ENCODE measurements around the gene NRXN3.
A peak's percentile ranks its signal among the peaks of the same experiment; 100 is the strongest.

Gene NRXN3

DNA sequence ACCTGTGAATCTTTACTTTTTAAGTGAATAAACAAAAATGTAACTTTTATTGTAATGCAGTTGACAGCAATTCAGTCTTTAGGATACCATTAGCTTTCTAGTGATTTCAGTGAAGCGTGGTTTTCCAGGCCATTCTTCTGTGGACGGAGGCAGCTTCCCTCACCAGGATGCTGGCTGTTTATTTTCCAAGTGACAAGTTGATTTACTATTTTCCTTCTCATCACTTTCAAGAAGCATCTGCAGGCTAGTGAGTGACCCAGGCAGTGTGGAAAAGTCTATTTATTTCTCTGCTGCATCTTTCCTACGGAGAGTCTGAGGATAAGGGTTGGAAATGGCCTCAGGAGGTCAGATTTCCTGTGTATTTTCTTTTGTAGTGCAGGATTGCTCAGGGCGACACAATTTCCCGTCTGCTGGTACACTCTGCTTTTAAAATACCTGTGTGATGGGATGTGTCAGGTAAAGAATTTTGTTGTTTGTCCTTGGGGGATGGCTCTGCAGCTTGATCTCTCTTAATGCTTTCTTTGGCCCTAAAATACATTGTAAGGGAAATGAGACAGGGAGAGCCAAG is 467.8 kb downstream of the NRXN3 start:
- DNase-seq: no peak

GRCh38 chr14:78638926-78639325 is 468.8 kb downstream of the NRXN3 start:
- intact Hi-C loops (cut with DNase I): no loop called here
- DNase-seq: no peak

More for the DNA sequence above, 467.8 kb downstream of the NRXN3 start:
- intact Hi-C loops (cut with DNase I): no loop called here

DNA sequence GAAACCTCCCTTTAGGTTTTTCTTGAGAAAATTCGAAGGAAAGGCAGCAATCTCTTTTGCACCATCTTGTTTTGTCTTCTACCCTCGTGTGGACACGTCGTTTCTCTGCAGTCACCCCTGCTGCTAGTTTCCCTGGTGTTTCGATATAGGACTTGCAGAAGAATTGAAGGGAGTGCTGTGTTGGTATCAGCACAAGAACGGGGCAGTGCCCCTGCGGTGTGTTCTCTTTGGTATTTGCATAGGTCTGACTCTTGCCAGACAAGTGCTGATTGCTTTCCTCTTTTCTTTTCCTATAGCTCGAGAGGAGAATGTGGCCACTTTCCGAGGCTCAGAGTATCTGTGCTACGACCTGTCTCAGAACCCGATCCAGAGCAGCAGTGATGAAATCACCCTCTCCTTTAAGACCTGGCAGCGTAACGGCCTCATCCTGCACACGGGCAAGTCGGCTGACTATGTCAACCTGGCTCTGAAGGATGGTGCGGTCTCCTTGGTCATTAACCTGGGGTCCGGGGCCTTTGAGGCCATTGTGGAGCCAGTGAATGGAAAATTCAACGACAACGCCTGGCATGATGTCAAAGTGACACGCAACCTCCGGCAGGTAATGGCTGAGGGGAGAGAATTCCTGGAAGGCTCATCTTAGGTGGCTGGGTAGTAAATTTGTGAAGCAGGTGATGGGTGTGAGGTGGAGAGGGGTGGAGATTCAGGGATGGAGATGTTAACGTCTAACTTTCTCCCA is 474.8 kb downstream of the NRXN3 start:
- intact Hi-C loops (cut with DNase I): no loop called here
- DNase-seq: no peak

- intact Hi-C loops (cut with DNase I): no loop called here
- DNase-seq: no peak
Observed at GRCh38 chr14:78652727-78653126, 482.6 kb downstream of the NRXN3 start.

GRCh38 chr14:78653173-78653572 is 483.0 kb downstream of the NRXN3 start:
- intact Hi-C loops (cut with DNase I): no loop called here
- no peak for DNase-seq

GRCh38 chr14:78657451-78657850 is 487.3 kb downstream of the NRXN3 start:
- DNase-seq: no peak
- intact Hi-C loops (cut with DNase I): no loop called here

DNA sequence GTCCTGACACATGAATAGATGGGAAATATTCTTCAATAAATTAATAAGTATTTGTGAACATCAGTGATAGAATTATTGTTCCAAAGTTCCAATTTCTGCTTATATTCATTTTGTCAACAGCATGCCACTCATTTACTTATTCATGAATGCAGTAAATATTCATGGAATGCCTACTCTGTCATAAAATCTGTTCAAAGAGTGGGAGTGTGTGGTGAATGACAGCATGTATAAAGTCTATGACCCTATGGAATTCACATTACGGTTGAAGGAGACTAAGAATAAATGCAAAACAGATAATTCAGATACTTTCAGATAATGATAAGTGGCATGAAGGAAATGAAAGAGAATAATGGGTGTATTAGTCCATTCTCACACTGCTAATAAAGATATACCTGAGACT is 494.7 kb downstream of the NRXN3 start:
- intact Hi-C loops (cut with DNase I): no loop called here
- DNase-seq: no peak

DNA sequence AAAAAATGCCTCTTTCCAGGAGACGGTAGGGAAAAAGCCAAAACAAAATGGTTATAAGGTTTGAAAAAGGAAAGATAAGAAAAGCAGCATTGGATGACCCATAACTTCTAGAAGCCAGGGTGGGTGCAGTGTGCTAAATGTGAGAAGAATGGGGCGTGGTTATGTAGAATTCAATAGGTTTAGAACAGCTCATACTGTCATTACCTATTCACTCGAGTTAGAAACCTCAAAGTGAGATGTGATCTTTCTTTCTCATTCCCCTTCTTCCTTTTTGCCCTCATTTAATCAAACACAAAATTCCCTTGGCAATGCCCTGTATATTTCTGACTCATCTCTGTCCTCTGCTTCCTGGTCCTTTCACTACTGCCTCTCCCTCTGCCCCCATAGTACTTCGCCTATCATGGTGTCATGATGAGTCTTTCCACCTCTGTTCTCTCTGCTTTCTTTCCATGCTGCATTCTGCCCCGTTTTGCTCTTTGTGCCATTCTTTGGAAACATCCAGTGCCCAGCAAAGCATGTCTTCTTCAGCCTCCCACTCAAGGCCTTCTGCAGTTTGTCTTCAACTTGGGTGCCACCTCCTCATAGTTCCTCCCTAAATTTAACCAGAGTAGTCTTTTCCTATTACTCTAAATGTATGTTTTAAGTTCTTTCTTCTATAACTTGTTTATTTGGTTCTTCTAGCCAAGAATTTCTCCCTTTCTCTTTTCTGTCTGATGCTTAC is 496.3 kb downstream of the NRXN3 start:
- intact Hi-C loops (cut with DNase I): no loop called here
- peak in 3 of 42 donors; percentile 5 to 41 (median 10) for DNase-seq

GRCh38 chr14:78667141-78667540 is 497.0 kb downstream of the NRXN3 start:
- intact Hi-C loops (cut with DNase I): no loop called here

DNA sequence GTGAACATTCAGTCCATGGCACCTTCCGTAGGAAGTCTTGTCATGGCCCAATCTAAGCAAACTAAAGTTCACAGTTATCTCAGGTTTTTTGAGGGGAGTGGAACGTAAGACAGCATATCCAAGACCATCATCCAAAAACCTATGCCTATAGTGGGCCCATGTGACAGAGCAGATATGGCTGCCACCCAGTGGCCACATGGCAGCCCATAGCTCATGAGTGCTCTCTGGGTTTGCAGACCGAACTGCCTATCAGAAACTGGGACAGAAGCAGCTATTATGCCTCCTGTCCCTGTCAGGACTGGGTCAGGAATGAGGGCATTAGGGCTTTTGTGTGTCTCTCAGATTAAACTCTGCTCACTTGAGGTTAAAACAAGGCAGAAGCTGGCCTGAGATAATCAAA is 503.7 kb downstream of the NRXN3 start:
- DNase-seq: no peak
- intact Hi-C loops (cut with DNase I): no loop called here

More at GRCh38 chr14:78667141-78667540, 497.0 kb downstream of the NRXN3 start:
- no peak for DNase-seq

DNA sequence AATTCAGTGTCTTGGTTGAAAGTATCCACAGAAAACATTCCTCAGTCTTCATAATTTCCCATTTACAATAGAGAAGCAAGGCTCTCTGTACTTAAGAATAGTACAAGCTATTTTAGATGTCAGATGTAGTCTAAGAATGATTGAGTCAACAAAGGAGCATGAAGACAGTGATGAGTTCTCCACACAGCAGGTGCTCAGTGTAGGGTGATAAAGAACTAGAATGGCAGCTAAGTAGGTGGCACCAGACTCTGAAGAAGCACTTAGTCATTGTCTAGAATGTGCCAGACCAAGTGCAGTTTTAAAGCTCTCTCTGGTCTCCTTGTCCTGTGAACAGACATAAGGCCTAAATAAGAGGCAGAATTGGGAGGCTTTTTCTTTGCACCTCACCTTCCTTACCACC is 504.6 kb downstream of the NRXN3 start:
- DNase-seq: peak in 27 of 42 donors; percentile 6 to 83 (median 30)
- intact Hi-C loops (cut with DNase I): no loop called here

GRCh38 chr14:78683206-78683605 is 513.0 kb downstream of the NRXN3 start:
- DNase-seq: no peak
- intact Hi-C loops (cut with DNase I): no loop called here

DNA sequence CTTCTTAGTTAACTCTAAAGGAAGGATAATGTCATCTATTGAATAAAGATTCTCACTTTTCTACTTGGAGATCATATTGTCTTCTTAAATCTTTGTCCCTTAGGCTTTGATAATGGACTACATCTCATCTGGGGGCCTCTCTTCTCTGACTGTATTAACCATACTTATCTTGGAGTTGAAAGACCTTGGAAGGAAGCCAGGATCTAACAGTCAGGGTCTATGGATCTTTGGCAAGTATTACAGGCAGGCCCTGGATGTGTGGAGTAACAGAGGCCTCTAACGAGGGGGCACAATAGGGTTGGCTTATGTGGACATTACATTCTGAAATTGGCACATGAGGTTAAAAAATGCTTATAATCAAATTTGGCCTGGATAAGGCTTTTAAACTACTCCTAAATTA is 513.8 kb downstream of the NRXN3 start:
- intact Hi-C loops (cut with DNase I): no loop called here
- no peak for DNase-seq

DNA sequence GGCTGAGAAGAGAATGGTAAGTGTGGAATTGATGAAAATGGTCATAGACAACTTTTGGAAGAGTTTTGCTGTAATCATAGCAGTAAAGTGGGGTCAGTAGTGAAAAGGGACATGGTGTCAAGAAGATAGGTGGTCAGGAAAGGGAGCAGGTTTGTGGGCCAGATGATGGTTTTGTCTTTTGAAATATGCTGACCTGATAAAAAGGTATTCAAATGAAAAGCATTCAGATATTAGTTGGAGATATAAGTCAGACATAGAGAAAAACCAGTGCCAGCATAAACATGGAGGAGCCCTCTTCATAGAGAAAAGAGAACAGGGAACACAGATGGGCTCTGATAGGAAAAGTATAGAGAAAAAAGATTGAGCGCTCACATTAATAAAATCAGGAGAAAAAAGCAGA is 518.3 kb downstream of the NRXN3 start:
- intact Hi-C loops (cut with DNase I): no loop called here
- no peak for DNase-seq

DNA sequence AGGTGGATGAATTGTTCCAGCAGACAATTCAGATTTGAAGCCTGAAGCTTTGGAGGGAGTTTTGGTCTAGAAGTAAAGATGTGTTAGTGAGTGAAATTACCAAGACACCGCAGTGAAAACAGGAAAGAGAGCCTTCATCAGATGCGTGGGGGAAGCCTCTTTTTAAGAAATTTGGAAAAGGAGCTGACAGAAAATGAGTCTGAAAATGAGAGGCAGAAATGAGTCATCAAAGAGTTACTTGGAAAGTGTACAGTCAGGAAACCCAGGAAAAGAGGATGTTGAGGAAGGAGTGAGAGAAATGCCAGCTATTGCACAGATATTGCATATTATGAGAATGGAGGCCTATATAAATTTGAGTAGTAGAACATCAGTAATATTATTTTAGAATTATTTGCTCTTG is 520.7 kb downstream of the NRXN3 start:
- intact Hi-C loops (cut with DNase I): no loop called here
- peak in 4 of 42 donors; percentile 15 to 44 (median 28) for DNase-seq

DNA sequence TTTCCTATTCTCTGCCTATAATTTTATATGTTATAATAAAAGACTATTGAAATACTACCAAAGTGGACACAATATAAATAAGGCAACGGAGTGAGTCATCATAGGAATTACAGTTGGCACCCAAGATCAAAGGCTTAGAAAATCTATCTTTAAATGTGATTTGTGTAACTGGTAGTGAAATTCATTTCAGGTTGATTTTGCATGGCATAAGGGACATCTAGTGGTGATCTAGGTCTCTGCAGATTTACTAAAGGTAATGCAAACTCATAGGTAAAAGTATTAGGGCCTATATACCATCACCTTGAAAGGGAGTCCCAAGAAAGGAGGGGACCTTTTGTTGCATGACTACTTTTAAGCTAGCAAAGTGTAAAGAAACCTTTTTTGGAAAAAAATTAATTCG is 527.2 kb downstream of the NRXN3 start:
- intact Hi-C loops (cut with DNase I): no loop called here
- DNase-seq: no peak

- intact Hi-C loops (cut with DNase I): no loop called here
Observed at GRCh38 chr14:78698991-78699390, 528.8 kb downstream of the NRXN3 start.

DNA sequence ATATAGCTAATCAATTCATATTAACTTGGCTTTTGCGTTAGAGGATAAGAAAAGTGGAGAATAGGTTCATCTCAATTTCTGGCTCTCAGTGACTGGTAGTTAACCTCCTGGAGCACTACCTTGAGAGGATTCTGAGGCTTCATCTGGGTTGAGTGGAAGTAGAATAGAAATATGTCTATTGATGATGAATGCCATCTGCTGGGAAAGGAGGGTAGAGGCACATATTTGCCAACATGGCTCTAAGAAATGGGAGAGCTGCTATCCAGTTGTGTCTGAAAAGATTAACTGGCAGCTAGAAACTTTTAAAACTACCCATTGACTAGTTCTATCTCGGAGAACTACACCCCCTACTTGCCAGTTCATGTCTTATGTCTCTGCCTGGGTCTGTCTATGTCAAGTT is 530.1 kb downstream of the NRXN3 start:
- DNase-seq: no peak
- intact Hi-C loops (cut with DNase I): no loop called here

More at GRCh38 chr14:78698991-78699390, 528.8 kb downstream of the NRXN3 start:
- DNase-seq: peak in 35 of 42 donors; percentile 12 to 84 (median 46)

DNA sequence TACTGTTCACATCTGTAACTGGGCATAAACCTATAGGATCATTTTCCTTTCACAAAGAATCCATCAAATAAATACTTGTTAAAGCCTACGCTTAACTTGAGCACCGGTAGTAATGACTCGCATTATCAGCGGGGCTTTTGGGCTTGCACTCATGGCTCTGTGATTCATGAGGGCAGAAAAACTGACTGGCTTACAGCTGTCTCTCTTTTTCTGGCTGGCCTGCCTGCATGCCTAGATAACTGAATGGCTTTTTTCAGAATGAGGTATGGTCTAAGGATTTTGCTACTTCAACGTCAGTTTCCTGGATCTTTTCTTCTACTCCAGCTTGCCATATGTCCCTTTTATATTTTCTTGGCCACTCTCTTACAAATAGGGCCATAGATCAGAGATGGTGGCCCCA is 531.1 kb downstream of the NRXN3 start:
- intact Hi-C loops (cut with DNase I): no loop called here
- DNase-seq: no peak

DNA sequence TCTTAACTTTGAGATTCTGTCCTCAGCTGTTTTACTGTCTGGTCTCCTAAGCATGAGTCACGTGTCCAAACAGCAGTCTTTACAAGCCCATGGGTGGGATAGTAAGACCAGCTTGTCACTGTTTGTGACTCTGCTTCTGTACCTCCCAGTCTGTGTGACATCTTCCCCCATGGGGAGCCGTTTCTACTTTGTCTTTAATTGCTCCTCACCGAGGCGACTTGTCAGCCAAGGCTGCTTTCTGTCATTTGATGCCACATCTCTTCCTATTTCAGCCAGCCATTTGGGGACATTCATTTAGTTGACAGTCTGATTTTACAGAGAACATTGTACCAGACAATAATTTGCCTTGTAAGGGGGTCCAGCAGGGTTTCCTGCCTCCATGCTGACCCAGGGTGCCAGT is 534.8 kb downstream of the NRXN3 start:
- DNase-seq: no peak
- intact Hi-C loops (cut with DNase I): no loop called here

Data from head of caudate nucleus (tissue), 42 donors.